ENCODE measurements around the gene DPH6.
"Not testable (repeated sequence)": the region's sequence is repeated elsewhere in the genome, so short reads cannot be mapped to it uniquely, and the experiment has no call there.

The DPH6 gene

DNA sequence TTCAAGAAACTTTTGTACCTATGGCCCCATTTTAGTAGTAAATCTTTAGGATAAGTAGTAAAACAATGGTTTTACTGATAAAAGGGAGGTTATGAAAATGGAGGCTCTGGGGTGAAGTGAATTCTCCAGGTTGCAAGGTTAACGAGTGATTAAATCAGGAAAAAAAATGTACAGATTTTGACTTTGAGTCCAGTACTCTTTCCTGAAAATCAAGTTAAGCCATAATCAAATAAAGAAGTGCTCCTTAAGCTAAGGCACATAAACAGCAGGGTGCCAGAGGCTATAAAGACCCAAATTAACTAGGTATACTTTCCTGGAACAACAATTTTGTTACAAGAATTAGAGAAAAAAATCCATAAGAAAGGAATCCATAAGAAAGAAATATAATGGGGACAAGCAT lies 114.7 kb downstream of the DPH6 start:
- DNase-seq, result no peak

DNA sequence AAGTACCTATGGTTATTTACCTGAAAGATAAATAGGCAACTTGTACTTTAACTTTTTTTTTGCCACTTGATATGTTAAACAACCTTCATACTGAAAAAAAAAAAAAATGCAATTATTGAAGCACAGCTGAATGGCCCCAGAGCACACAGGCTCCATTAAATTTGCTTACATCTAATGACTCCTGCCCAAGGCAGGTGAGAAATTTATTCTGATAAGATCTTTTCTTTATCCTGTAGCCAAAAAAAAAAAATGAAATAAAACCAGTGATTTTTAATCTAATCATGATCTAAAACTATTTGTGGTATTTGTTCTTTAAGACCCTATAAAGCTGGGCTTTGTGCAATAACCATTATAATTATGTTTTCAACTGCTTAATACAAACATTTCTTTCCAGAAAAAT lies 115.7 kb downstream of the DPH6 start:
- DNase-seq, result no peak

GRCh38 chr15:35427496-35427895 lies 118.5 kb downstream of the DPH6 start:
- no peak for DNase-seq

DNA sequence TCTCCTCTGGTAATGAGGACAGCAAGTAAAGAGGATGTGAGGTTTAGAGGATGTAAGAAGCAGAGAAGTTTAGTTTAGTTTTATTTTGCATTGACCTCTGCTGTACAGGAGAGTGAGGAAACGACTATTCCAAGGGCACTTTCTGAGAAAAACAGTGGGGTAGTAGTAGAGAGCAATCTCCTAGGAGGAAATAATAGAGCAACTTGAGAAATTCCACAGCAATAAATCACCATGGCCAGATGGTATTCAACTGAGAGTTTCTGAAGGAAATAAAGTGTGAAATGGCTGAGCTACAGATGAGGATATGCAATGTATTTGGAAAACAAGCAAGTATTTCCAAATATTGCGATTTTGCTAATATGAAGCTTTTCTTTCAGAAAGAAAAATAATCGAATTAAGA lies 118.9 kb downstream of the DPH6 start:
- no peak for DNase-seq

DNA sequence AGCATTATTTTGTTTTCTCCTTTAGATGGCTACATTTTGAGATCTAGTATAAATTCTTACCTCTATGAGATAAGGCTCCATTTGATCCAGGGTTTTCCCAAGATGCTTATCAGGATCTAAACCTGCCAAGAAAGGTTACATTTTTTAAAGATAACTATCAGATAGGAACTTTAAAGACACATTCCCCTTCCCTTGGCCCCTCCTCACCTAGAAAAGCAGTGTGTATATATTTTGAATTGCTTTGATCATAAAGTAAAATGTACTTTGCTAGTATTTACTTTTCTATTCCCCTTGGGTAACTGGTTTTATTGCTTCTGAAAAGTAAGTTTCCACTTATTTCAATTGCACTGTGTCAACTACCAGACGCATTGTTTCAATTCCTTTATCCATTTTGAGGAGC lies 135.2 kb downstream of the DPH6 start:
- no peak for DNase-seq

GRCh38 chr15:35399901-35400300 lies 146.1 kb downstream of the DPH6 start:
- no peak for DNase-seq

GRCh38 chr15:35397027-35397426 lies 148.9 kb downstream of the DPH6 start:
- no peak for DNase-seq

DNA sequence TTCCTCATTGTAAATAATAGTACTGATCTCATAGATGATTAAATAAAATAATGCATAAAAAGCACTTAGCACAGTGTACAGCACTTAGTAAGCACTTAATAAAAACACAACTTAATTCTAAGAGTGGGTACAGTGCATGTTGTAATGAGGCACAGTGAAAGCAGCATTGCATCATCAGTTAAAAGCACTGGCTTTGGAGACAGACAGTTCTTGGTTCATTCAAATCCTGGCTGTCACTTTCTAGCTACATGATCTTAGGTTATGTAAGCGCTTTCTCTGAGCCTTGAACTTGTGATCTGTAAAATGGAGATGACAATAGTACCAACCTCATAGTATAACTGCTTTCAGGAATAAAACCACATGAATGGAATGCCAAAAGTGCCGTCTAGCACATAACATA lies 151.5 kb downstream of the DPH6 start:
- no peak for DNase-seq

- DNase-seq, result no peak
Measured at GRCh38 chr15:35393398-35393797, 152.6 kb downstream of the DPH6 start.

GRCh38 chr15:35391408-35391984 lies 154.5 kb downstream of the DPH6 start:
- DNase-seq, result not testable (repeated sequence)

DNA sequence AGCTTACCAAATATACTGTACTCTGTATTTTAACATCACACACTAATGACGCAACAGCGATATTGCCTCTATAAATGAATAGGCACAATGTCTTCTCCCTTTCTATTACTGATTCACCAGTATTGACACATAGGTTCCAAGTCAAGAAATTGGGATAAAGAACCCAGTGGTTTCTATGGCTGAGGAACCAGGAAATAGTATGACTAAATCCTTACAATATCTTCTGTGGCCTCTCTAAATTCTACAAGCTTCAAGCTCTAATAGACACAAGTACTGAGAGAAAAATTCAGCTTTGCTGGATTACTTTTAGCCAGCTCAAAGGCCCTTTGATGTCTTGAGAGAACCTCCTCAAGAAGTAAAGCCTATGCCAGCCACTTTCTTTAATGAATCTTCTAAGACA lies 162.5 kb downstream of the DPH6 start:
- DNase-seq, result no peak

DNA sequence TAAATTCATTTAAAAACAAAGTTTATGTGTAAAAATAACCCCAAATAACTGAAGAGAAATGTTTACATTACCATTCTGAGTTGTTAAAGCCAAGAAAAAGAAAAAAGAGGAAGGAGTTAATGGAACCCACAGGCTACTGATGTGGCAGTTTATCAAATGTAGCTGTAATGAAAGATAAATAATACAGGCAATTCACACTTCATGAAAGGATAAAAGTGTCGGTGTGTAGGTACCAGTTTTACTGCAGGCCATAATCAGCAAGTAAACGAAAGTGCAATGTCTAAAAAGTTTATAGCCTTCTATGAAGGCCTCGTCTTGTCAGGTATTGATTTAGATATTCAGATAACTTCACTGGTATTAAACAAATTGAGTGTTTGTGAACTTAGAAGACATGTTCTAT lies 164.6 kb downstream of the DPH6 start:
- DNase-seq, result no peak

DNA sequence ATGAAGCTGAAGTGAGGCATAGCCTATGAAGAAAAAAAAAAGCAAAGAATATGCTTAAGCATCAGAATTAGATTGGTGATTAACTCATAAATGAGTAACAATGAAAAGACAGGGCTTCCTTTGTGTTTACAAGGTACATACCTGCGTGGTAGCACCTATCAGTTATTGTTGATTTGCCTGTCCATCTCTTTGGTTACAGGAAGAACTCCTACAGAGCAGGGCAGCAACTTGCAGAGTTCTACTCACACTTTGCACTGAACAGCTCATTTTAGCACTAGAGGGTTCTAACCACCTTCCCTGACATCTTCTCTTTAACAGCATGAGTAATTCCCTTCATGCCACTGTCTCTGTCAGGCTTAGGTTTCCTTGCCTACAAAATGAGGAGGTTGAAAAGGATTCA lies 166.0 kb downstream of the DPH6 start:
- no peak for DNase-seq

DNA sequence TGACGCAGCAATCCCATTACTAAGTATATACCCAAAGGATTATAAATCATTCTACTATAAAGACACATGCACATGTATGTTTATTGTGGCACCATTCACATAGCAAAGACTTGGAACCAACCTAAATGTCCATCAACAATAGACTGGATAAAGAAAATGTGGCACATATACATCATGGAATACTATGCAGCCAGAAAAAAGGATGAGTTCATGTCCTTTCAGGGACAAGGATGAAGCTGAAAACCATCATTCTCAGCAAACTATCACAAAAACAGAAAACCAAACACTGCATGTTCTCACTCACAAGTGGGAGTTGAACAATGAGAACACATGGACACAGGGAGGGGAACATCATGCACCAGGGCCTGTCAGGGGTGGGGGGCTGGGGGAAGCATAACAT lies 167.5 kb downstream of the DPH6 start:
- not testable (repeated sequence) for DNase-seq

- no peak for DNase-seq
Measured at GRCh38 chr15:35376707-35377106, 169.3 kb downstream of the DPH6 start.

DNA sequence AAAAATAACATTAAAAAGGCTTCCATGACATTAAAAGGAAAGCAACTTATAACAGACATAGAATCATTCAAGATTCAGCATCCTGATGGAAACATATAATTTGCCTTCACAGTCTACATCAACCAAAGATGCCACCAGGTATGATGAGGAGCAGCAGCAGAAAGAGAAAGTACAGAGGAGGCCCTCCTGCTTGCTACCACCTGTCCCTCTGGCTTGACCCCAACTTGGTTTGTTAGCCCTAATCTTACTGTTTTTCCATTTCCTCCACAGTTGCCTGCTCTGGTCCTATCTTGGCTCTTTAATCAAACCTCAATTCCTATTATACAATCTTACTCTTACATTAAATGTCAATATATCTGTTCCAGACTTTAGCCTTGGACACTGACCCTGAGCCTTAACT lies 171.3 kb downstream of the DPH6 start:
- DNase-seq, result no peak

GRCh38 chr15:35362195-35362829 lies 183.7 kb downstream of the DPH6 start:
- DNase-seq, result no peak

- no peak for DNase-seq
Measured at GRCh38 chr15:35358824-35359223, 187.1 kb downstream of the DPH6 start.

- no peak for DNase-seq
Measured at GRCh38 chr15:35351059-35351458, 194.9 kb downstream of the DPH6 start.

DNA sequence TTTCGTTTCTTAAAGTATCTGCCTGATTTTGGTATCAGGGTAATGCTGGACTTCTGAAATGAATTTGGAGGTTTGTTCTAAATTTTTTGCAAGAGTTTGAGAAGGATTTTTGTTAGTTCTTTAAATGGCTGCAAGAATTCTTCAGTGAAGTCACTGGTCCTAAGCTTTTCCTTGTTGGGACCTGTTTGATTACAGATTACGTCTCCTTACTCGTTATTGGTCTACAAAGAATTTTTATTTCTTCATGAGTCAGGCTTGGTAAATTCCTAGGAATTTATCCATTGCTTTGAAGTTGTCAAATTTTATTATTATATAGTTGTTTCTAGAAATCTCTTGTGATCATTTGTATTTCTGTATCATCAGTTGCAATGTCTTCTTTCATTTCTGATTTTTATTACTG lies 196.0 kb downstream of the DPH6 start:
- no peak for DNase-seq

DNA sequence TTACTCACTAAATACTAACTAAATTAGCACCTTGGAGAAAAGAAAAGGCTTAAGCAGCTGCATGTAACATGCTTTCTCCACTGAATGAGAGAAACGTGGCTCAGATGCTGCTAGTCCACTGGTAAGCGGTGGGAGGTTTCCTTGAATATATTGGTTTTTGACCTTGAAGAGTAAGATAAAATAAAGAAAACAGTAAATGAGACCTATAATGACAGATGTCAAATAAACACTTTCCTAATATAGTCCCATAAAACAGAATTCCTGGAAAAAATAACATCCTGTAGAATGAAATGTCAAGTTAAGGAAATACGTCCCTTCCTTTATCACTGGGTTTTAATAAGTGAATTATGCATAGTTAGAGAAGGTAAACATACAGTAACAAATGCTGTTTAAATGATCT lies 215.0 kb downstream of the DPH6 start:
- DNase-seq, result no peak

GRCh38 chr15:35330048-35330695 lies 215.8 kb downstream of the DPH6 start:
- DNase-seq, result no peak

GRCh38 chr15:35329521-35329961 lies 216.4 kb downstream of the DPH6 start:
- DNase-seq, result no peak

DNA sequence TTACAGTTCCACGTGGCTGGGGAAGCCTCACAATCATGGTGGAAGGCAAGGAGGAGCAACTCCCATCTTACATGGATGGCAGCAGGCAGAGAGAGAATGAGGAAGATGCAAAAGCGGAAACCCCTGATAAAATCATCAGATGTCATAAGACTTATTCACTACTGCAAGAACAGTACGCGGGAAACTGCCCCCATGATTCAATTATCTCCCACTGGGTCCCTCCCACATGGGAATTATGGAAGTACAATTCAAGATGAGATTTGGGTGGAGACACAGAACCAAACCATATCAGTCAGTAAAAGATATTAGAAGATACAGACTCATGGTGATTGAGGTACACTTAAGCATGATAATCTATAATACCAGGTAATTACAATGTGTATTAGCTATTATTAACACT lies 217.1 kb downstream of the DPH6 start:
- DNase-seq, result not testable (repeated sequence)

DNA sequence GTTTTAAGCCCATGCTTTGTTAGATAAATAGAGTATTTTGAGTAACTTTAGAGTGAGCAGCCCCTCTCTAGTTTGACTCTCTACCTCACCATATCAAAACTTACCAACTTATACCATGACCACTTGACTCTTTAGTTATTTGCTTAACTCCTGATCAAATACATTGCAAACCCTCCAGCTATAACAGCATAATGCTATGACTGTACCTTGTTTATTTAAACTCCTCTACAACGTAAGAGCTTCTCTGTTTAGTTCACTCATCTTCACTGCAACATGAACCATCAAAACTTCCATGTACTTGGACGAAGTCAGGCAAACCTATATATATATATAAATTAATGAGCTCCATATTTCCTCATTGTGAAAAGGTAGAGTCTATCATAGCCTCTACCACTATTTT lies 218.2 kb downstream of the DPH6 start:
- DNase-seq, result no peak
